HG03575 (cell line): Measurements from ENCODE around the gene RDH5.

Experiments
- ATAC-seq: cut with Tn5 transposase; IDR thresholded peaks from one replicate; pipeline ENCODE4 v1.9.1; 2021; ENCODE audit not compliant: unreplicated experiment, insufficient number of reproducible peaks, low FRiP score; ENCODE audit errors: extremely low read depth

Gene RDH5

GRCh38 chr12:55707841-55708694, 12.1 kb upstream of the RDH5 start, which contains the start of gene ITGA7:
ITGA7 (minus strand) TSS chr12:55707904; CDS start chr12:55707682, 222 bp downstream.
- no peak for ATAC-seq

GRCh38 chr12:55708695-55709233, 11.4 kb upstream of the RDH5 start:
- ATAC-seq: no peak

GRCh38 chr12:55711786-55712553, 8.2 kb upstream of the RDH5 start:
- ATAC-seq: no peak

- ATAC-seq: no peak
Observed at GRCh38 chr12:55712700-55713415, 7.3 kb upstream of the RDH5 start.

DNA sequence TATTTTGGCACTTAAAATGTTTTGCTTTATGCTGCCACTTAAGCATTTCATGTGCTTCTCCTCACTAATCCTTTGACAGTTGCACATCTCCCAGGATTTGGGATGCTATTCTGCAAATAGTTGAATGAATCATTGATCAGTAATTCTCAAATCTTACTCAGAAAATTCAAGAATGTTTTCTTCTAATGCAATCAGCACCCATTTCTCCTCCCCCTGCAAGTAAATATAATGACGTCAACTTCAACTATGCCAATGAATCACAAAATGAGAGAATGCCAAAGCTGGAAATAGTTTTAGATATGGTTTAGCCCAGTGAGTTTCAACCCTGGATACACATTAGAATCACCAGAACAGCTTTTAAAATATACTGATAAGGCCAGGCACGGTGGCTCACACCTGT, 6.5 kb upstream of the RDH5 start:
- no peak for ATAC-seq

DNA sequence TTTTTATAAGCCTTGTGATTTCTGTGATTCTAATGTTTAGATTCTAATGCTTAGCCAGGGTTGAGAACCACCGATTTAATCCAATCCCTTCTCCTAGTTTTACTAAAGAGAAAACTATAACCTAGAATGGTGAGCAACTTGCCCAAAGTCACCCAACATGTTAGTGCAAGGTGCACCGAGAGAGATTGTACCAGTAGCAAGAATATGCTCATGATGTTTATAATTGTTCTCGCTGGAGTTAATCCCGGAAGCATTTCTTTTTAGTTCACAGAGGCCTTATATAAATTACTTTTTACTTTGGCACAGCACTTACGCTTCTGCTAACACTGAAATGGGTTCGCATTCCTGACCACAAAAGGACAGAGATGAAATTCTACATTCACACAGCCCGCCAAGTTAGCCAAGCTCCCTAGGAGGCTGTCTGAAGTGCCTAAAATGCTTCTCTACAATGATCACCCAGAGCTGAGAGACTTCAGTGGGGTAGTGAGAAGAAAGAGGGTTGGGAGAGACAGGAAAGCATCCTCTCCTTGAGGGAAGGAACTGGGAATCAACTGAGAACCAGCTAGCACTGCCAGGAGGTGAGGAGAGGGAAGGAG, 4.9 kb upstream of the RDH5 start:
- no peak for ATAC-seq

GRCh38 chr12:55715833-55716581, 4.2 kb upstream of the RDH5 start, which contains the start of gene BLOC1S1:
BLOC1S1 (plus strand) TSS chr12:55716046; CDS start chr12:55716052, 6 bp downstream.
- ATAC-seq: no peak

DNA sequence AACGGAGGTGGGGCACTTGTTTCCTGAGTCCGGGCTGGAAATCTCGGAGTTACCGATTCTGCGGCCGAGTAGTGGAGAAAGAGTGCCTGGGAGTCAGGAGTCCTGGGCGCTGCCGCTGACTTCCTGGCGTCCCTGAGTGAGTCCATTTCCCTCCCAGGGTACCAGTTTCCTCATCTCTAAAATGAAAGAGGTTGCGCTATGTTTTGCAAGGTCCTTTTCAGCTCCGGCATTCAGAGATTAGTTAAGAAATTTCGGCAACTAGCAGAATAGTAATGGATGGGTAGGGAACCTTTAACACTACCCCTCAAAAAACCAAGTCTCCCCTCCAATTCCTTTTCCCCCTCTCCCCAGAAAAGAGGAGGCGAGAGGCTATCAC, 3.6 kb upstream of the RDH5 start:
- ATAC-seq: no peak

DNA sequence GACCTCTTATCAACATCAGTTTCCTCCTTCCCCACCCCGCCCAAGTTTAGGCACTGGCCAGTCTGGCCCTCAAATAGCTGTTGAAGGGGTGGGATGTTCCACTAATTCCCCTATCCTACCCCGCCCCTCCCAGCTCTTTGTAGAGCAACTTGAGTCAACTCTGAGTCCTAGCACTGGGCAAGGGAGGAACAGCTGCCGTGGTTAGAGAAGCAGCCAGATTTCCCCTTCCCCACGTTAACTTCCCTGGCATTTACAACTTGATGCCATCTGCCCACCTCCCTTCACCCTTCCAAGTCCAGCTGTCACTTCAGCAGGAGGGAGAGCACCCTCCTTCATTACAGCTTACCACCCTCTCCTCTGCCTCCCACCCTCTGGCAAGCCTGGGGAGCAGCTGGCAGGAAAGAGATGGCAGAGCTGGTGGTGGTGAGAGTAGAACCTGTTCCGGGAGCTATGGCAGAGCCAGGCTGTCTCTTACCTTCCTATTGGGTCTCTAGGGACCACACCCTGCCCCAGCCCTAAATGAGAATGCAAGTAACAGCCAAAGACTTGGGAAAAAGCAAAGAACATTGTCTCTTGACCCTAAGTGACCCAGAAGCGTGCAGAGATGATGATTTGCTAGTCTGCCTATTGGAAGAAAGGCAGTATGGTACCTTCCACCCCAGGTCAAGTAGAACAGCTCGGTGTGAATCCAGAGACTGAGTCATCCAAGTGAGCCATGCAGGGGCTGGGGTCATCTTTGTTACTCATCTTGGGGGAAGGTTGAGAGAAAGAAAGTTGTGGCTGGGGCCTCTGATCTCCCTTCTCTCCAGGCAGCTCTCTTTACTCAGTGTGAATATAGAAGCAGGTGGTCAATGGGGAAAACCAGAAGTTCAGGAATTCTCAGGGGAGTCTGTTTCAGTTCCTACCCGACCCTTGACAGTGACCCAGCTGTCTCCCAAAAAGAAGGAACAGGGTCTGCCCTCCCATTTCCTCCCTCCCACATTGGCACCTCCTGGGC, 2.9 kb upstream of the RDH5 start:
- ATAC-seq: no peak

DNA sequence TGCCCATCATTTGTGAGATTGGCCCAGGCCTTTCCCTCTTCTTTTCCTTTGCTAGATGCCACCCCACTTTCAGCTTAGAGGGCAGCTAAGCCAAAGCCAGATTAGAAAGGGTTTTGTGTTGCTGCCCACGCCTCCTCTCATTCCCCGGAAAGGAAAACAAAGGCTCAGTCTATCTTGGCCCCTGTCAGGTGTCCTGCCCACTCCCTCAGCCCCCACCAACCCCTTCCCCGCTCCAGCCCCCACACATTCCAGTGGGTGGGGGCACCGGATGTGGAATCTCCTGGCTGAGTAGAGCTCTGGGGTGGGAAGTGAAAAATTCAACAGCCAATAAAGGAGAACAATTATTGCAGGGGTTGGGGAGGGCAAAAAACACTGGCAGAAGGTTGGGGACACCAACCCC, 2.2 kb upstream of the RDH5 start:
- no peak for ATAC-seq

DNA sequence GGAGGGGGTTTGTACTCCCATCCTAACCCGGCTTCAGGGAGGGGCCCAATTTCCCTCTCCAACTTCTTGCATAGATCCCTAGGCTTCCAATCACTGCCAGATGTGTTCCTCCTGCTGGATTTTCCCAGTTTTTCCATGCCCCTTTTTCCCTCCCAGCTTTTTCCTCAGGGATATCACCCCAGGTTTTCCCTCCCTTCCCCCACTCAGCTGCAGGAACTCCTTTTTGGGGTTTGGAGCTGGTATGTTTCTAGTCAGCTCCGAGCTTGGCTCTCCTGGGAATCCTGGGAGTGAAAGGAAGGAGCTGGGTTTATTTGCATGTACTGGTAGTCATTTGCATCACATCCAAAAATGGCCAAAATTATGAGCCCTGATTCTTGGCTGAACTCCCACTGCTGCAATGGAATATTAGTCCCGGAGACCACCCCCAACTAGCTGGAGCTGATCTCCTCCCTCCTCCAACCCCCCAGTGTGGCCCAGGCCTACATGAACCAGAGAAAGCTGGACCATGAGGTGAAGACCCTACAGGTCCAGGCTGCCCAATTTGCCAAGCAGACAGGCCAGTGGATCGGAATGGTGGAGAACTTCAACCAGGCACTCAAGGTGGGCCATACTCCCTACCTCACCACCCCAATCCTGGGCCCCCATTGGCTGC, 1.4 kb upstream of the RDH5 start:
- ATAC-seq: no peak

DNA sequence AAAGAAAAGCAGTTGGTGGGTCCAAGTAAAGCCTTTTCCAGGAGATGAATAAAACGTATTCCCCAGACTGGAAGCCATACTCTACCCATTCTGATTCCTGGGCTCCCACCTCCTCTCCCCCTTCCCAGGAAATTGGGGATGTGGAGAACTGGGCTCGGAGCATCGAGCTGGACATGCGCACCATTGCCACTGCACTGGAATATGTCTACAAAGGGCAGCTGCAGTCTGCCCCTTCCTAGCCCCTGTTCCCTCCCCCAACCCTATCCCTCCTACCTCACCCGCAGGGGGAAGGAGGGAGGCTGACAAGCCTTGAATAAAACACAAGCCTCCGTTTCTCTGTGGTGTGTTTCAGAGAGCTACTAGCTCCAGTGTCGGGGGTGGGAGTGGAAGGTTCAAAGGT, 822 bp upstream of the RDH5 start:
- no peak for ATAC-seq

- no peak for ATAC-seq
Observed at GRCh38 chr12:55720894-55721444, 776 bp downstream of the RDH5 start.

DNA sequence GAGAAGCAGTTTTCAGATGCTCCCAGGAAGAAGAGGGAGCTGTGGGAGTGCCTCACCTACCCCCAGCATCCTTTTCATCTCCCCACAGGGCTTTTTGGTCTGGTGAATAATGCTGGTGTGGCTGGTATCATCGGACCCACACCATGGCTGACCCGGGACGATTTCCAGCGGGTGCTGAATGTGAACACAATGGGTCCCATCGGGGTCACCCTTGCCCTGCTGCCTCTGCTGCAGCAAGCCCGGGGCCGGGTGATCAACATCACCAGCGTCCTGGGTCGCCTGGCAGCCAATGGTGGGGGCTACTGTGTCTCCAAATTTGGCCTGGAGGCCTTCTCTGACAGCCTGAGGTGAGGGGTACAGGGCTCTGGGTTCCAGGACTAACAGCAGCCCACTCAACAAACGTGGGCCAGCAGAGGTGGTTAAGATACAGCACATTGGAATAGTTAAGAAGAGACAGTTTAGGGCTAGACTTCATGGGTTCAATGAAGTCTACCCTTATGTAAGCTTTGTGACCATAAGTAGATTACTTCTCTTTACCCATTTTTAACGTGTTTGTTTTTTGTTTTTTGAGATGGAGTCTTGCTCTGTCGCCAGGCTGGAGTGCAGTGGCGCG, 1.5 kb downstream of the RDH5 start:
- no peak for ATAC-seq

DNA sequence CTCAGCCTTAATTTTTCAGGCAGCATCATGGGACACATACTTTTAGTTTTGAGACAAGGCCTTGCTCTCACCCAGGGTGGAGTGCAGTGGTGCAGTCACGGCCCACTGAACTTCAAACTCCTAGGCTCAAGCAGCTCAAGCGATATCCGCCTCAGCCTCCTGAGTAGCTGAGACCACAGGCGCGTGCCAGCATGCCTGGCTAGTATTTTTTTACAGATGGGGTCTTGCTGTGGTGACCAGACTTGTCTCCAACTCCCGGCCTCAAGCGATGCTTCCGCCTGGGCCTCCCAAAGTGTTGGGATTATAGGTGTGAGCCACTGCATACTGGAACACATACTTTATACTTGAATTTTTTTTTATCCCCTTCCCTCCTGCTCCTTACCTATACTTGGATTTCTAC, 2.8 kb downstream of the RDH5 start:
- ATAC-seq: no peak
